ENCODE results near the gene XRCC6. TPM values are rescaled to one million over a fixed set of nuclear protein-coding genes. Genes with fewer than 3 reads are reported as not detected.
A peak's percentile ranks its signal among the peaks of the same experiment; 100 is the strongest.

The XRCC6 gene
- total and polyA plus RNA-seq, 9 of the 15 experiments (the other 6 are each of a cell fraction or from before 2014, with no cell fraction given) = 151 to 440 (median 318) TPM

DNA sequence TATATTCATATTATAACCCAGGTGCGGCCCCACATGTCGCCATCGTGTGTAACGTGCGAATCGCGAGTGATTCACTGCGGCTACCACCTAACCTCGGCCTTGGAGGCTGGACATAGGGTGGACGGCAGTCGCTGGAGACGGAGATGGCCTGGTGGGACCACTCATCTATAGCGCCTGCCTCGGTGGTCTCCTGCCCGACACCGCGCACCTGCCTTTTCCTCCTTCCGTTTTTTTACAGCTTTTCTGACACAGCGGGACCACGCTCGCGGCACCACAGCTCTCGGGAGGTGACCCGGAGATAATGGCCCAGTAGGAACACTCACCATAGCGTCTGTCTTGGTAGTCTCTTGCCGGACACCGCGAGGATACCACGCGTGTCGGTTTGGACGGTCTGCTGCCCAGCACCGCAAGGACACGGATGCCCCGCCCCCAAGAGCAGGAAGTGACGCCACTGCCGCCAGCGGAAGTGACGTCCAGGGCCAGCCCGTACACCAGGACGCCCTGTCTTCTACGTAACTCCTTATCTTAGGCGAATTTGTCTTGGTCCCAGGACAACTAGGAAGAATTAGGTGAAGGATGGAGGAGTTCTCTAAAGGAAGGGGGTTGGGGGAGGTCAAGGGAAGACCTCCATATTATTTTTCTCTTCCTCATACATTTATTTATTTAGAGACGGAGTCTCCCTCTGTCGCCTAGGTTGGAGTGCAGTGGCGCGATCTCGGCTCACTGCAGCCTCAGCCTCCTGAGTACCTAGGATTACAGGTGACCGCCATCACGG is 61.1 kb downstream of the XRCC6 start (continued):
- TF ChIP-seq, protein P1, sequence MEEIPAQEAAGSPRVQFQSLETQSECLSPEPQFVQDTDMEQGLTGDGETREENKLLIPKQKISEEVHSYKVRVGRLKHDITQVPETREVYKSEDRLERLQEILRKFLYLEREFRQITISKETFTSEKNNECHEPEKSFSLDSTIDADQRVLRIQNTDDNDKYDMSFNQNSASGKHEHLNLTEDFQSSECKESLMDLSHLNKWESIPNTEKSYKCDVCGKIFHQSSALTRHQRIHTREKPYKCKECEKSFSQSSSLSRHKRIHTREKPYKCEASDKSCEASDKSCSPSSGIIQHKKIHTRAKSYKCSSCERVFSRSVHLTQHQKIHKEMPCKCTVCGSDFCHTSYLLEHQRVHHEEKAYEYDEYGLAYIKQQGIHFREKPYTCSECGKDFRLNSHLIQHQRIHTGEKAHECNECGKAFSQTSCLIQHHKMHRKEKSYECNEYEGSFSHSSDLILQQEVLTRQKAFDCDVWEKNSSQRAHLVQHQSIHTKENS (CRISPR knock-in tag; IDR thresholded peaks at IDR 0.05) = no peak
- peak; percentile 72 for TF ChIP-seq KDM5B (IDR thresholded peaks at IDR 0.05; ENCODE audit: insufficient replicate concordance, low read depth, low read length)
- TF ChIP-seq, protein P2, sequence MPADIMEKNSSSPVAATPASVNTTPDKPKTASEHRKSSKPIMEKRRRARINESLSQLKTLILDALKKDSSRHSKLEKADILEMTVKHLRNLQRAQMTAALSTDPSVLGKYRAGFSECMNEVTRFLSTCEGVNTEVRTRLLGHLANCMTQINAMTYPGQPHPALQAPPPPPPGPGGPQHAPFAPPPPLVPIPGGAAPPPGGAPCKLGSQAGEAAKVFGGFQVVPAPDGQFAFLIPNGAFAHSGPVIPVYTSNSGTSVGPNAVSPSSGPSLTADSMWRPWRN (IDR thresholded peaks at IDR 0.05; ENCODE audit: low read depth) = no peak
- no peak for TF ChIP-seq SRSF7 (optimal IDR thresholded peaks at IDR 0.05; ENCODE audit: low read depth, low read length)
- peak in 1 of 2 experiments; percentile 88; a peak in 2 of 4 replicates for TF ChIP-seq HDAC1 (IDR thresholded peaks at IDR 0.05)
- no peak for TF ChIP-seq ZNF445 (CRISPR knock-in tag; IDR thresholded peaks at IDR 0.05; ENCODE audit: low read depth)
- TF ChIP-seq ETV6 (IDR thresholded peaks at IDR 0.05; ENCODE audit: borderline replicate concordance in 1 of 2, low read depth in 2 of 2, low read length in 1 of 2) = no peak
- TF ChIP-seq ETV6 (CRISPR knock-in tag; IDR thresholded peaks at IDR 0.05; ENCODE audit: borderline replicate concordance) = no peak
- peak; percentile 55; the same call in 1 of the 2 replicates for TF ChIP-seq CTBP1 (IDR thresholded peaks at IDR 0.05; ENCODE audit: borderline replicate concordance)
- TF ChIP-seq BDP1 (IDR thresholded peaks at IDR 0.05; ENCODE audit: insufficient read depth, insufficient read length) = no peak
- TF ChIP-seq TAL1 (IDR thresholded peaks at IDR 0.05) = no peak
- no peak for TF ChIP-seq SPI1 (IDR thresholded peaks at IDR 0.05; ENCODE audit: borderline replicate concordance, low read depth, low read length)
- TF ChIP-seq ZNF77 (CRISPR knock-in tag; IDR thresholded peaks at IDR 0.05) = no peak
- TF ChIP-seq DMBX1 (CRISPR knock-in tag; IDR thresholded peaks at IDR 0.05; ENCODE audit: borderline replicate concordance) = no peak
- peak; percentile 70 for TF ChIP-seq POLR2B (IDR thresholded peaks at IDR 0.05; ENCODE audit: low read depth, partially characterized antibody)
- peak in 1 of 2 experiments; percentile 38; a peak in 2 of 4 replicates for TF ChIP-seq NRF1 (conservative IDR thresholded peaks at IDR 0.05 in 1 of 2, IDR thresholded peaks at IDR 0.05 in 1 of 2)
- TF ChIP-seq SIN3A (IDR thresholded peaks at IDR 0.05; ENCODE audit: borderline replicate concordance in 2 of 2, control insufficient read depth in 1 of 2, low read depth in 2 of 2, low read length in 2 of 2) = peak; percentile 49 to 85; a peak in 1 of 4 replicates
- TF ChIP-seq, protein P3, sequence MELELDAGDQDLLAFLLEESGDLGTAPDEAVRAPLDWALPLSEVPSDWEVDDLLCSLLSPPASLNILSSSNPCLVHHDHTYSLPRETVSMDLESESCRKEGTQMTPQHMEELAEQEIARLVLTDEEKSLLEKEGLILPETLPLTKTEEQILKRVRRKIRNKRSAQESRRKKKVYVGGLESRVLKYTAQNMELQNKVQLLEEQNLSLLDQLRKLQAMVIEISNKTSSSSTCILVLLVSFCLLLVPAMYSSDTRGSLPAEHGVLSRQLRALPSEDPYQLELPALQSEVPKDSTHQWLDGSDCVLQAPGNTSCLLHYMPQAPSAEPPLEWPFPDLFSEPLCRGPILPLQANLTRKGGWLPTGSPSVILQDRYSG (tag; conservative IDR thresholded peaks at IDR 0.05; ENCODE audit: low read depth) = no peak
- TF ChIP-seq, protein P4, sequence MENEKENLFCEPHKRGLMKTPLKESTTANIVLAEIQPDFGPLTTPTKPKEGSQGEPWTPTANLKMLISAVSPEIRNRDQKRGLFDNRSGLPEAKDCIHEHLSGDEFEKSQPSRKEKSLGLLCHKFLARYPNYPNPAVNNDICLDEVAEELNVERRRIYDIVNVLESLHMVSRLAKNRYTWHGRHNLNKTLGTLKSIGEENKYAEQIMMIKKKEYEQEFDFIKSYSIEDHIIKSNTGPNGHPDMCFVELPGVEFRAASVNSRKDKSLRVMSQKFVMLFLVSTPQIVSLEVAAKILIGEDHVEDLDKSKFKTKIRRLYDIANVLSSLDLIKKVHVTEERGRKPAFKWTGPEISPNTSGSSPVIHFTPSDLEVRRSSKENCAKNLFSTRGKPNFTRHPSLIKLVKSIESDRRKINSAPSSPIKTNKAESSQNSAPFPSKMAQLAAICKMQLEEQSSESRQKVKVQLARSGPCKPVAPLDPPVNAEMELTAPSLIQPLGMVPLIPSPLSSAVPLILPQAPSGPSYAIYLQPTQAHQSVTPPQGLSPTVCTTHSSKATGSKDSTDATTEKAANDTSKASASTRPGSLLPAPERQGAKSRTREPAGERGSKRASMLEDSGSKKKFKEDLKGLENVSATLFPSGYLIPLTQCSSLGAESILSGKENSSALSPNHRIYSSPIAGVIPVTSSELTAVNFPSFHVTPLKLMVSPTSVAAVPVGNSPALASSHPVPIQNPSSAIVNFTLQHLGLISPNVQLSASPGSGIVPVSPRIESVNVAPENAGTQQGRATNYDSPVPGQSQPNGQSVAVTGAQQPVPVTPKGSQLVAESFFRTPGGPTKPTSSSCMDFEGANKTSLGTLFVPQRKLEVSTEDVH (IDR thresholded peaks at IDR 0.05; ENCODE audit: low read depth, partially characterized antibody) = peak; percentile 85
- peak; percentile 81 for TF ChIP-seq EP400 (IDR thresholded peaks at IDR 0.05)
- TF ChIP-seq CBX1 (IDR thresholded peaks at IDR 0.05; ENCODE audit: low read depth) = no peak

All from K562 (cell line).